Muscle layer of duodenum (tissue), 2 donors: ENCODE measurements around the gene TMEM135.

Source experiments
- H3K27ac ChIP-seq: one replicate; pipeline ENCODE4 v1.7.0; 2013; ENCODE audit warnings: mild to moderate bottlenecking, low read length
- H3K27me3 ChIP-seq: one replicate; pipeline ENCODE4 v1.7.0; 2013; ENCODE audit warnings: low read depth, mild to moderate bottlenecking, control low read depth, low read length
- H3K36me3 ChIP-seq, 2 donors: one replicate each; pipeline ENCODE4 v1.7.0; 2013; ENCODE audit warnings: low read length in 2 of 2, control low read depth in 1 of 2, mild to moderate bottlenecking in 1 of 2; ENCODE audit not compliant: insufficient read depth in 2 of 2, control insufficient read depth in 1 of 2
- H3K4me1 ChIP-seq, 2 donors: one replicate each; pipeline ENCODE4 v1.7.0; 2013; ENCODE audit warnings: low read length in 2 of 2, mild to moderate bottlenecking in 2 of 2, control low read depth in 1 of 2, moderate library complexity in 1 of 2; ENCODE audit not compliant: insufficient read depth in 2 of 2, control insufficient read depth in 1 of 2
- H3K4me3 ChIP-seq, 2 donors: one replicate each; pipeline ENCODE4 v1.7.0; 2013; ENCODE audit warnings: low read length in 2 of 2, low read depth in 1 of 2, mild to moderate bottlenecking in 1 of 2
- H3K9me3 ChIP-seq, 2 donors: one replicate each; pipeline ENCODE4 v1.7.0; 2013; ENCODE audit warnings: low read length in 2 of 2, control low read depth in 1 of 2, mild to moderate bottlenecking in 1 of 2; ENCODE audit not compliant: control insufficient read depth in 1 of 2
- donor health status: healthy.

Gene TMEM135

DNA sequence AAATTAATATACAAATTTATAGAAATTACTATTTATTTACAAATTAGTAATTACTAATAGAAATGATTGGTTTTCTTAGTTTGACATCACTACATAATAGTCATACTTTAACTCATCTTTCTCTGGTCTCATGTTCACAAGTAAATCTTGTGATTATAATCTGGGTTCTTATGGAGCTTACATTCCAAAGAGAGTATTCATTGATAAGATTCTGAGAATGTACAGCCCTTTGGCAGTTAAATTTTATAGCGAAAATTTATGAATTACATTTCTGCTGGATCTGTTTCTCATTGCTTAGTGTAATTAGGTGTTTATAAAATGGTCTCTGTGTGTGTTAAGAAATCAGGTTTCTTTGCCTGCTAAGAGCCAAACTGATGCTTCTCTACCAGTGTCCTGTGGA, 175.2 kb downstream of the TMEM135 start:
- Histone ChIP-seq H3K4me3 (no peak overlapping the region), H3K36me3 (no peaks in the 10 kb centered on the region), H3K4me1 (no peaks in the 10 kb centered on the region), H3K9me3 (no peaks in the 10 kb centered on the region), H3K27me3 (no peaks in the 10 kb centered on the region), H3K27ac (no peak overlapping the region)

GRCh38 chr11:87213444-87213843, 175.7 kb downstream of the TMEM135 start:
- Histone ChIP-seq H3K36me3 (no peaks in the 10 kb centered on the region), H3K27ac (no peak overlapping the region), H3K27me3 (no peaks in the 10 kb centered on the region), H3K9me3 (no peaks in the 10 kb centered on the region), H3K4me1 (no peaks in the 10 kb centered on the region), H3K4me3 (no peak overlapping the region)

DNA sequence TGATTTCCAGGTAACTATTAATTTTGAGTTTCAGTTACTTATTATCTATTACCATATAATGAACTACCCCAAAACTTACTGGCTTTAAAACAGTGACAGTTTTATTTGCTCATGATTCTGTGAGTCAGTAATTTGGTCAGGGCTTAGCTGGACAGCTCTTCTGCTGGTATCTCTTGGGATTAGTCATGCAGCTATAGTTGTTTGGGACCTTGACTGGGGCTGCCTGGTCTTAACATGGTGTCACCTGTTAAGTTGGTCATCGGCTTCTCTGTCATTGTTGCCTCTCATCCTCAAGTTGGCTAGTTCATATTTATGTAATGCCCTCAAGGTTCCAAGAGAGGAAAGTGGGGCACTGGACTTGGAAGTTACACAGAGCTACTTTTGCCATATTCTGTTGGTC, 177.5 kb downstream of the TMEM135 start:
- H3K27me3 ChIP-seq: no peaks in the 10 kb centered on the region
- H3K4me3 ChIP-seq: no peak overlapping the region
- no peaks in the 10 kb centered on the region for H3K9me3 ChIP-seq
- H3K4me1 ChIP-seq: peaks cover 0 to 7% of the 10 kb centered on the region in 2 donors
- no peak overlapping the region for H3K27ac ChIP-seq
- no peaks in the 10 kb centered on the region for H3K36me3 ChIP-seq

DNA sequence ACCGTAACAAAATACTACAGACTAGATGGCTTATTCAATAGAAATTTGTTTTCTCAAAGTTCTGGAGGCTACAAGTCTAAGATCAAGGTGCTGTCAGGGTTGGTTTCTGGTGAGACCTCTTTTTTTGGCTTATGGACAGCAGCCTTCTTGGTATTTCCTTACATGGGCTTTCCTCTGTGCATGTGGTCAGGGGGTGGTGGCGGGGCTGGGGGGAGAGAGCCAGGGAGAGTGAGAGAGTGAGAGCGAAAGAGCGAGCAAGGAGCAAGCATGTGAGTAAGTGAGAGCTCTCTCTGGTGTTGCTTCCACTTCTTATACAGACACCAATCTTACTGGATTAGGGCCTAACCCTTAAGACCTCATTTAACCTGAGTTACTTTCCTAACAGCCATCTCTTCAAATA, 181.5 kb downstream of the TMEM135 start:
- Histone ChIP-seq H3K4me1 (peaks cover 0 to 9% of the 10 kb centered on the region in 2 donors), H3K27ac (no peak overlapping the region), H3K4me3 (no peak overlapping the region), H3K9me3 (no peaks in the 10 kb centered on the region), H3K27me3 (no peaks in the 10 kb centered on the region), H3K36me3 (no peaks in the 10 kb centered on the region)

- Histone ChIP-seq H3K4me3 (no peak overlapping the region), H3K27me3 (no peaks in the 10 kb centered on the region), H3K9me3 (no peaks in the 10 kb centered on the region), H3K36me3 (no peaks in the 10 kb centered on the region), H3K27ac (no peak overlapping the region), H3K4me1 (peaks cover 0 to 9% of the 10 kb centered on the region in 2 donors)
Observed at GRCh38 chr11:87223816-87224215, 186.1 kb downstream of the TMEM135 start.

DNA sequence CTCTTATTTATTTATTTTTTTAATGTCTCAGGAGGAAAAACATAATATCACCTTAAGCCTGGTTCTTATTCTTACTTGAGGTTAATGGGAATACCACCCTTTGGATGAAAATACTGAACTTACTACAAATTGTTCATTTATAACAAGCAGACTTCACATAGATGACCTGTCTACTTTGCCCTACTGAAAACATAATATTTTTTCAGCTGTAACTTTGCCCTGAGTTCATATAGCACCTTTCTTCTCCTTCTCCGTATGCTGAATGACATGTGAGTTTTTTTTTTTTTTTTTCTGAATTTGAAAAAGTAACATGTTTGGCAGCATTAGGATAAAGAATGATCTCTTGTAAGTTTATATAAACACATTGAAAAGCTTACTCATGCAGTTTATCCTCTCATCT, 186.8 kb downstream of the TMEM135 start:
- H3K27me3 ChIP-seq: no peaks in the 10 kb centered on the region
- peaks cover 0 to 5% of the 10 kb centered on the region in 2 donors for H3K4me1 ChIP-seq
- no peak overlapping the region for H3K27ac ChIP-seq
- no peak overlapping the region for H3K4me3 ChIP-seq
- H3K36me3 ChIP-seq: no peaks in the 10 kb centered on the region
- no peaks in the 10 kb centered on the region for H3K9me3 ChIP-seq

DNA sequence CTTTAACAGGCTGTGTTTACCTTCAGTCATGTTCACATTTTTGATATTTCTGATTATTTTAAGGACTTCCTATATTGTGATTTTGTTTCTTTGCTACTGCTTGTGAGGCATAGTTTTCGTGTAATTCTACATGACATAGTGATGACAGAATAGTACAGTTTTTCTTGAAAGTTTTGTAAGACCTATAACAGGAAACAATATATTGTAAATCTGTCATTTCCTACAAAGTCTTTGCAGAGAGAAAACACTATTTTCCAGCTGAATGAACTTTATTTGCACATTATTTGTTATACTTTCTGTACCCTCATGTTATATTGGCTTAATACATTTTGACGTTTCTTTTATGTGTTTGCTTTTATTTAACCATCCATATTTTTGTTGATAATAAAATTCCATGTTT, 191.1 kb downstream of the TMEM135 start:
- H3K4me1 ChIP-seq: peaks cover 0 to 2% of the 10 kb centered on the region in 2 donors
- H3K9me3 ChIP-seq: peaks cover 0 to 12% of the 10 kb centered on the region in 2 donors
- no peaks in the 10 kb centered on the region for H3K36me3 ChIP-seq
- no peaks in the 10 kb centered on the region for H3K27me3 ChIP-seq
- H3K4me3 ChIP-seq: no peak overlapping the region
- H3K27ac ChIP-seq: no peak overlapping the region

- Histone ChIP-seq H3K9me3 (peaks cover 0 to 12% of the 10 kb centered on the region in 2 donors), H3K4me3 (no peak overlapping the region), H3K36me3 (no peaks in the 10 kb centered on the region), H3K27ac (no peak overlapping the region), H3K27me3 (no peaks in the 10 kb centered on the region), H3K4me1 (no peaks in the 10 kb centered on the region)
Observed at GRCh38 chr11:87230995-87231394, 193.3 kb downstream of the TMEM135 start.

DNA sequence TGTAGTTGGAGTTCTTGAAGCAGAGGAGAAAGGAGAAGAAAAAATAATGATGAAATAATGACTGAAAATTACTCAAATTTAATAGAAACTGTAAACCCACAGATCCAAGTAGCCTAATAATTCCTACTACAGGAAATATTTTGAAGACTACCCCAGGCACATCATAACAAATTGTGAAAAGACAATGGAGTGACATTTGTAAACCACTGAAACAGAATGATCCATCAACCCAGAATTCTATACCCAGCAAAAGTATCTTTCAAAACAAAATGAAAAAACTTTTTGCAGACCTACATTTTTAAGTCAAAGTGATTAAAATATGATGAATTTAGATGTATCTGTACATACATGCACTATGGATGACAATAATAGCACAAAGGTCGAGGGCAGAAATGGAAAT, 194.6 kb downstream of the TMEM135 start:
- Histone ChIP-seq H3K36me3 (no peaks in the 10 kb centered on the region), H3K4me3 (no peak overlapping the region), H3K4me1 (no peaks in the 10 kb centered on the region), H3K27ac (no peak overlapping the region), H3K27me3 (no peaks in the 10 kb centered on the region), H3K9me3 (peaks cover 0 to 12% of the 10 kb centered on the region in 2 donors)

DNA sequence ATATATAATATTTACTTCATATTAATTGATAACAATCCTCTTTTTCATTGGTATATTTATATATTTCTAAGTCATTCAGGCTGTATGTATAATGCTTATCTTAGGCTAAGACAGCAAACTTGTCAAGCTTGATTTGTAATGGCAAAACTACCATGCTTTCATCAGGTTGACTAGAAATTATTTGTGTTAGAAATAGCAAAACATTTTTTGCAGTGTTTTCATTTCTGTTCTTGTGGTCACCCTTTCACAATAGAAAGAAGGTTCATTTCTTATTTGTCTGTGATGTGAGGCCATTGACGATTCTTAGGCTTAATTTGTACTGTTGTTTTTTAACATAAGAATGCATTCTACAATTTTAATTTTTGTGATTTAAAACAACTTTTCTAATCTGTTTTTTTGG, 197.6 kb downstream of the TMEM135 start:
- Histone ChIP-seq H3K36me3 (no peaks in the 10 kb centered on the region), H3K27me3 (no peaks in the 10 kb centered on the region), H3K4me3 (no peak overlapping the region), H3K4me1 (no peaks in the 10 kb centered on the region), H3K27ac (no peak overlapping the region), H3K9me3 (peaks cover 0 to 12% of the 10 kb centered on the region in 2 donors)

GRCh38 chr11:87236368-87236767, 198.6 kb downstream of the TMEM135 start:
- no peaks in the 10 kb centered on the region for H3K36me3 ChIP-seq
- no peak overlapping the region for H3K27ac ChIP-seq
- H3K27me3 ChIP-seq: no peaks in the 10 kb centered on the region
- H3K9me3 ChIP-seq: peaks cover 0 to 12% of the 10 kb centered on the region in 2 donors
- no peak overlapping the region for H3K4me3 ChIP-seq
- no peaks in the 10 kb centered on the region for H3K4me1 ChIP-seq

GRCh38 chr11:87239001-87239400, 201.3 kb downstream of the TMEM135 start:
- Histone ChIP-seq H3K27ac (no peak overlapping the region), H3K9me3 (no peaks in the 10 kb centered on the region), H3K27me3 (no peaks in the 10 kb centered on the region), H3K4me1 (no peaks in the 10 kb centered on the region), H3K36me3 (no peaks in the 10 kb centered on the region), H3K4me3 (no peak overlapping the region)
